ENCODE results near the gene PDHX. TPM values are rescaled to one million over a fixed set of nuclear protein-coding genes. Genes with fewer than 3 reads are reported as not detected.

The PDHX gene
- total and polyA plus RNA-seq, 8 donors, result 7.2 to 21.2 (median 13.9) TPM

GRCh38 chr11:34957606-34958005 is 41.2 kb downstream of the PDHX start:
- H3K9me3 ChIP-seq, result no peaks in the 10 kb centered on the region
- peaks cover 0 to 5% (median 4%) of the 10 kb centered on the region in 3 donors for H3K4me1 ChIP-seq
- no peak for TF ChIP-seq CTCF (IDR thresholded peaks at IDR 0.05)
- ATAC-seq, result no peak
- no peak for DNase-seq
- no peak overlapping the region for H3K4me3 ChIP-seq
- WGBS, 2 donors, result 95 to 98% methylated on average over 3 of the region's 3 CpGs
- intact Hi-C loops (cut with DNase I), result no loop called here
- no peaks in the 10 kb centered on the region for H3K27me3 ChIP-seq
- H3K36me3 ChIP-seq, result no peaks in the 10 kb centered on the region
- FAIRE-seq, result no peak
- H3K27ac ChIP-seq, result no peak overlapping the region

- Histone ChIP-seq H3K9me3 (no peaks in the 10 kb centered on the region), H3K36me3 (no peaks in the 10 kb centered on the region), H3K27me3 (no peaks in the 10 kb centered on the region), H3K4me1 (peaks cover 0 to 4% (median under 1%) of the 10 kb centered on the region in 3 donors), H3K27ac (no peak overlapping the region), H3K4me3 (no peak overlapping the region)
- ATAC-seq (no peak), DNase-seq (no peak), FAIRE-seq (no peak)
- WGBS, 2 donors, result 94 to 95% methylated on average over 1 of the region's 1 CpG
- intact Hi-C loops (cut with DNase I), result no loop called here
- no peak for TF ChIP-seq CTCF (IDR thresholded peaks at IDR 0.05)
These were observed 43.4 kb downstream of the PDHX start for GRCh38 chr11:34959770-34960169.

GRCh38 chr11:34960277-34960676 is 43.9 kb downstream of the PDHX start:
- intact Hi-C loops (cut with DNase I), result no loop called here
- ATAC-seq (no peak), FAIRE-seq (no peak), DNase-seq (no peak)
- Histone ChIP-seq H3K9me3 (no peaks in the 10 kb centered on the region), H3K4me1 (peaks cover 0 to 4% (median 0%) of the 10 kb centered on the region in 3 donors), H3K4me3 (no peak overlapping the region), H3K27me3 (no peaks in the 10 kb centered on the region), H3K27ac (no peak overlapping the region), H3K36me3 (no peaks in the 10 kb centered on the region)
- TF ChIP-seq CTCF (IDR thresholded peaks at IDR 0.05), result no peak
- 62 to 65% methylated on average over 4 of the region's 4 CpGs for WGBS, 2 donors

GRCh38 chr11:34962034-34962433 is 45.6 kb downstream of the PDHX start:
- no peak for FAIRE-seq
- H3K9me3 ChIP-seq, result no peaks in the 10 kb centered on the region
- H3K27ac ChIP-seq, result no peak overlapping the region
- no peak for TF ChIP-seq CTCF (IDR thresholded peaks at IDR 0.05)
- peaks cover 0 to 4% (median 0%) of the 10 kb centered on the region in 3 donors for H3K4me1 ChIP-seq
- peaks cover 0 to 4% (median 0%) of the 10 kb centered on the region in 3 donors for H3K36me3 ChIP-seq
- no peak overlapping the region for H3K4me3 ChIP-seq
- DNase-seq, result no peak
- no peaks in the 10 kb centered on the region for H3K27me3 ChIP-seq
- no peak for ATAC-seq
- intact Hi-C loops (cut with DNase I), result no loop called here

- ATAC-seq, result no peak
- intact Hi-C loops (cut with DNase I), result no loop called here
- no peak for TF ChIP-seq CTCF (IDR thresholded peaks at IDR 0.05)
- no peak for FAIRE-seq
- no peaks in the 10 kb centered on the region for H3K9me3 ChIP-seq
- H3K4me3 ChIP-seq, result no peak overlapping the region
- peaks cover 0 to 4% (median 0%) of the 10 kb centered on the region in 3 donors for H3K4me1 ChIP-seq
- H3K27me3 ChIP-seq, result no peaks in the 10 kb centered on the region
- WGBS, 2 donors, result 90 to 94% methylated on average over 5 of the region's 5 CpGs
- peaks cover 0 to 7% (median 0%) of the 10 kb centered on the region in 3 donors for H3K36me3 ChIP-seq
- H3K27ac ChIP-seq, result no peak overlapping the region
- DNase-seq, result no peak
These were observed 46.9 kb downstream of the PDHX start for GRCh38 chr11:34963351-34963750.

Measured in pancreas (tissue), 10 donors.